Tongue (tissue), 2 donors: Measurements from ENCODE around the gene ATRIP. TPM values are rescaled to one million over a fixed set of nuclear protein-coding genes. Genes with fewer than 3 reads are reported as not detected.
"Not testable (repeated sequence)": the region's sequence is repeated elsewhere in the genome, so short reads cannot be mapped to it uniquely, and the experiment has no call there.

Experiments used
- DNase-seq: peaks from one replicate; pipeline ENCODE4 v3.0.0-alpha.2; 2015
- total RNA-seq: library from RNA; depleted of rRNA; stranded (reverse); fragments of >200 nt; gene quantifications from one replicate; pipeline ENCODE4 v1.2.3, GENCODE V29; 2014

ATRIP gene
- total RNA-seq, 1 donor from 2014 or later, result 8.7 TPM

DNA sequence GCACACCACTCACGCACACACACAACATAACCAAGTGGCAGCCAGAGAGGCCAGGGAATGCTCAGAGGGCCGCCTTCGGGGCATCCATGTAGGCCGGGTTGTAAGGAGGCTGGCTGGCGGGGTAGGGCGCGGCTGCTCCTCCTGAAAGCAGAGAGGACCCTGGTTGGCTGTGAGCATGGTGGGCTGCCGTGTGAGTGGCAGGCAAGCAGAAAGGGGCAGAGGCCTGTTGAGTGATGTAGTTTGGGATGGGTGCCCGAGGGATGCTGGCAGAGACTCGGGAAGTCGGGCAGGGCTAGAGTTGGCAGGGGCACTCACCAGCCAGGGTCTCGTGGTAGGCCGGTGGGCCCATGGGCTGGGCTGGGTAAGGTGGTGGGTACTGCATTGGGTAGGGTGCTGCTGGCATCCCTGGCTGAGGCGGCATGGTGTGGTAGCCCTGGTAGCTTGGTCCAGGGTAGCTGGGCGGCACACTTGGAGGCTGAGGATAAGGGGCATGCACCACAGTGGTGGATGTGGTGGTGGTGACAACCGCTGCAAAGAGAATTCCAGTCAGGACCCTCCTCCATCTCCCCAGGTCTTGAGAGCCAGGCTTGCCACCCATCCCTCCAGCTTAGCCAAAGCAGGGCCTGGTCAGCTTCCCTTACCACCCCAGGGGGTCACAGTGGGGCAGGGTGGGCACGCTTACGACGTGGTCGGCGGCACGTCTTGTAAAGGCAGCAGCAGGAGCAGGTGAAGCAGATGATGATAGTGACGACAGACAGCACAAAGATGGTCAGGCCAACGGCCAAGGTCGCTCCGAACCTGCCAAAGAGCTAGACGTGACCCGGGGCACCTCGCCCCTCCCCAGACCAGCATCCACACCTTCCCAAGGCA, 22.7 kb downstream of the ATRIP start:
- no peak for DNase-seq

GRCh38 chr3:48470286-48470685, 23.7 kb downstream of the ATRIP start:
- no peak for DNase-seq

- DNase-seq, result no peak
These were observed 26.1 kb downstream of the ATRIP start for GRCh38 chr3:48472673-48472922.

- peak; percentile 96 for DNase-seq
These were observed 26.5 kb downstream of the ATRIP start for GRCh38 chr3:48472923-48473616.

DNA sequence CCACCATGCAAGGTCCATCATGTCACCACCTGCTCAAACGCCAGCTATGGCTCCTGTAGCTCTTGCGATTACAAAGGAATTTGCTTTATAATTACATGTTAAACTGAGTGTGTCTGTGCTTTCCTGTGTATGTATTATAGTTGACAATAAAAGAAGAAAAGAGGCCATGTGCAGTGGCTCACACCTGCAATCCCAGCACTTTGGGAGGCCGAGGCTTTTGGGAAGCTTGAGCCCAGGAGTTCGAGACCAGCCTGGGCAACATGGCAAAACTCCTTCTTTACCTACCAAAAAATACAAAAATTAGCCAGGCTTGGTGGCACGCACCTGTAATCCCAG, 27.0 kb downstream of the ATRIP start:
- no peak for DNase-seq

GRCh38 chr3:48474031-48474430, 27.5 kb downstream of the ATRIP start:
- DNase-seq, result not testable (repeated sequence)

GRCh38 chr3:48474619-48475018, 28.1 kb downstream of the ATRIP start:
- no peak for DNase-seq

DNA sequence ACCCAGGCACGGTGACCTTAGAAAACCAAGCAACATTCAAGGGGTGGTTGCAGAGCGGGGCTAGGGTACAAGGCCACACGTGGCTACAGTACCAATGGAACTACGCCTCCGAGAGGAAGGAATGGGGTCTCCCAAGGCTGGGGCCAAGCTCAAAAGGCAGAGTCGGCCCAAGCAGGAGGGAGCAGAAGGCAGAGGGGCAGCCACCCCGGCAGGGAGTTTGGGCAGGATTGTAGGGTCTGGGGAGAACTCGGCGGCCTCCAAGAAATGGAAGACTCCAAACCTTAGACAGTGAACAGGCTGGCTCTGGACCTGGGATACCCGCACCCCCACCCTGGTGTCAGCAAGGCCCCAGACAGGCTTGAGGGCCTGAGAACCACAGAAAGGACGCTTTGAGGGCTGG, 28.7 kb downstream of the ATRIP start:
- DNase-seq, result no peak

GRCh38 chr3:48476426-48477053, 30.0 kb downstream of the ATRIP start:
- DNase-seq, result no peak

GRCh38 chr3:48477959-48478520, 31.5 kb downstream of the ATRIP start:
- no peak for DNase-seq

DNA sequence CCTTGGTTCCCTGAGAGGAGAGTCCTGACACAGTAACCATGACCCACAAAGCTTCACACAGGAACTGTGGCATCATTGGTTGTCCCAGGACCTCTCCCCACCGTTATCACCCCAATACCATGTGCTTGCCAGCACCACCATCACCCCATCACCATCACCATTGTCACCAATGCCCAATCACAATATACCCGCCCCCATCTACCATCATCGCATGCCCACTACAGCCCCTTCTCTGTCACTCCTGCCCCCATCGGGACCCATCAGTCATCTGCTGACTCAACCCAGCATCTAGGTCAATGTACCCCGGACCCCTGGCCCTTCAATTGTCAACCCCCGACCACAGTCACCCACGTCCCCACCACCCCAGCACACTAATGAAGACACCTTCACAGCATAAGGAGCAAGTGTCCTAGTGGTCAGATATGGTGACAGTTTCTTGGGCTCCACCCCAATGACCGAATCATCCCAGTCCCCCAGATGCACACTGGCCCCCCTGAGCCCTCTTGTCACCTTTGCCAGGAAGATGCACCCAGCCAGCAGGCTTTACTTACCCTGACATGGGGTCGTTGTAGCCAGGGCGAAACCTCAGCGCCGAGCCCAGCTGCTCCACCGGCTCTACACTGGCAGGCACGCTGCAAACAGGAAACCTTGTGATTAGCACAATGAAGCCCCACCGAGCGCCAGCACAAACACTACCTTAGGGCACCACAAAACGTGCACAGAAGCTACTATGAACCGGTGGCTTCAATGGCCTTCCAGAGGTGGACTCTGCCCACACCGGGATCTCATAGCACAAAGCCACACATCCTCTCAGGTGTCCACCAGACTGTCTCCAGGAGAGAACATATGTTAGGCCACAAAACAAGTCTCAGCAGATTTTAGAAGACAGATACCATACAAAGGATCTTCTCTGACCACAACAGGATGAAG, 32.4 kb downstream of the ATRIP start:
- DNase-seq, result no peak

GRCh38 chr3:48480891-48481290, 34.4 kb downstream of the ATRIP start:
- not testable (repeated sequence) for DNase-seq

- DNase-seq, result not testable (repeated sequence)
These were observed 36.3 kb downstream of the ATRIP start for GRCh38 chr3:48482822-48483221.

GRCh38 chr3:48486952-48487351, 40.4 kb downstream of the ATRIP start:
- no peak for DNase-seq

- DNase-seq, result peak; percentile 57
These were observed 46.1 kb downstream of the ATRIP start for GRCh38 chr3:48492461-48493202.

- no peak for DNase-seq
These were observed 46.6 kb downstream of the ATRIP start for GRCh38 chr3:48493203-48493501.

- DNase-seq, result no peak
These were observed 54.1 kb downstream of the ATRIP start for GRCh38 chr3:48500656-48501055.

DNA sequence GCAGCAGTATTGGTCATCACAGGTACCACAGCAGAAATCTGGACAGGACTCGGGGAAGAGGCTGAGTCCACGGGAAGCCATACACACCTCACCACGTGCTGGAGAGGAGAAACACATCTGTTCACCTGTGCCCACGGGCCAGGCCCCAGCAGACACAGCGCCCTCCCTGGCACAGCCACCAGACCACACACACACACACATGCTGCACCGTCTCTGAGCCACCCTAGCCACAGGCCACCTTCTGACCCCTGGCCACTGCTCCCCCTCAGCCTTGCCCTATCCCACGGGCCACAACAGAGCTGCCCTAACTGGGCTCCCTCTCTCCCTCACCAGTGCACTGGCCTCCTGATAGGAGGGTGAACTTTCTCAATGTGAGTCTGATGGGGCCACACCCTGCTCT, 54.7 kb downstream of the ATRIP start:
- no peak for DNase-seq

DNA sequence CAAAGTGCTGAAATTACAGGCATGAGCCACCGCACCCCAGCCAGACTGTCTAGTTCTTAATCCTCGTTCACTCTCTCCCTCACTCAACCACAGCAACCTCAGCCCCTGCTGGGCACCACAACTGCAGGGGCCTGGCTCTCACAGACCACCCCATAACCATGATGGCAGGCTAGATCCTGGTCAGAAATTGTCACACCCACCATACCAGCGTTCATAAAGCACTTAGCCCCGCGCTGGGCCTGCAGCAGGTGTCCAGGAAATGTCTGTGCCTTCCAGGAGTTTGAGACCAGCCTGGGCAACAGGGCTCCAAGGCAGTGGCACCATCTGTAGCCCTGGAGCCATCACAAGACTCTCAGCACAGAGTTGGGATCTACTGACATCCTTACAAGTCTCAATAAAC, 55.6 kb downstream of the ATRIP start:
- DNase-seq, result no peak

GRCh38 chr3:48502728-48503168, 56.2 kb downstream of the ATRIP start:
- DNase-seq, result no peak

- peak; percentile 32 for DNase-seq
These were observed 57.0 kb downstream of the ATRIP start for GRCh38 chr3:48503401-48504050.
